Measurements from ENCODE around the gene TET2. TPM values are rescaled to one million over a fixed set of nuclear protein-coding genes. Genes with fewer than 3 reads are reported as not detected.

The TET2 gene
- total RNA-seq, 1 experiment from 2014 or later = 7.0 TPM

- BruUV-seq (replicated peaks) = no TSS peak
- no peak for DNase-seq (ENCODE audit: low read depth, low spot score)
- CTCF ChIA-PET = no interaction called here
- H3K4me1 ChIP-seq (ENCODE audit: control insufficient read depth, insufficient read depth, low read length) = no peaks in the 10 kb centered on the region
- no peak overlapping the region for H3K4me3 ChIP-seq (ENCODE audit: low read depth in 2 of 2, low read length in 2 of 2)
- no peak for ATAC-seq
- in situ Hi-C loops (cut with HindIII; ENCODE audit: low pct_unique_long_range_greater_than_20kb, low sequenced_read_pairs) = no loop called here
- no peaks in the 10 kb centered on the region for H3K36me3 ChIP-seq (ENCODE audit: control insufficient read depth, insufficient read depth, low read length)
- POLR2A ChIA-PET = no interaction called here
- TF ChIP-seq SIN3A (IDR thresholded peaks at IDR 0.05; ENCODE audit: borderline replicate concordance, insufficient read depth, low read depth, low read length) = no peak
- TF ChIP-seq POLR2AphosphoS5 (IDR thresholded peaks at IDR 0.05; ENCODE audit: low read depth, low read length) = no peak
- TF ChIP-seq, protein P1, sequence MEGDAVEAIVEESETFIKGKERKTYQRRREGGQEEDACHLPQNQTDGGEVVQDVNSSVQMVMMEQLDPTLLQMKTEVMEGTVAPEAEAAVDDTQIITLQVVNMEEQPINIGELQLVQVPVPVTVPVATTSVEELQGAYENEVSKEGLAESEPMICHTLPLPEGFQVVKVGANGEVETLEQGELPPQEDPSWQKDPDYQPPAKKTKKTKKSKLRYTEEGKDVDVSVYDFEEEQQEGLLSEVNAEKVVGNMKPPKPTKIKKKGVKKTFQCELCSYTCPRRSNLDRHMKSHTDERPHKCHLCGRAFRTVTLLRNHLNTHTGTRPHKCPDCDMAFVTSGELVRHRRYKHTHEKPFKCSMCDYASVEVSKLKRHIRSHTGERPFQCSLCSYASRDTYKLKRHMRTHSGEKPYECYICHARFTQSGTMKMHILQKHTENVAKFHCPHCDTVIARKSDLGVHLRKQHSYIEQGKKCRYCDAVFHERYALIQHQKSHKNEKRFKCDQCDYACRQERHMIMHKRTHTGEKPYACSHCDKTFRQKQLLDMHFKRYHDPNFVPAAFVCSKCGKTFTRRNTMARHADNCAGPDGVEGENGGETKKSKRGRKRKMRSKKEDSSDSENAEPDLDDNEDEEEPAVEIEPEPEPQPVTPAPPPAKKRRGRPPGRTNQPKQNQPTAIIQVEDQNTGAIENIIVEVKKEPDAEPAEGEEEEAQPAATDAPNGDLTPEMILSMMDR (IDR thresholded peaks at IDR 0.05) = no peak
- TF ChIP-seq, protein P2, sequence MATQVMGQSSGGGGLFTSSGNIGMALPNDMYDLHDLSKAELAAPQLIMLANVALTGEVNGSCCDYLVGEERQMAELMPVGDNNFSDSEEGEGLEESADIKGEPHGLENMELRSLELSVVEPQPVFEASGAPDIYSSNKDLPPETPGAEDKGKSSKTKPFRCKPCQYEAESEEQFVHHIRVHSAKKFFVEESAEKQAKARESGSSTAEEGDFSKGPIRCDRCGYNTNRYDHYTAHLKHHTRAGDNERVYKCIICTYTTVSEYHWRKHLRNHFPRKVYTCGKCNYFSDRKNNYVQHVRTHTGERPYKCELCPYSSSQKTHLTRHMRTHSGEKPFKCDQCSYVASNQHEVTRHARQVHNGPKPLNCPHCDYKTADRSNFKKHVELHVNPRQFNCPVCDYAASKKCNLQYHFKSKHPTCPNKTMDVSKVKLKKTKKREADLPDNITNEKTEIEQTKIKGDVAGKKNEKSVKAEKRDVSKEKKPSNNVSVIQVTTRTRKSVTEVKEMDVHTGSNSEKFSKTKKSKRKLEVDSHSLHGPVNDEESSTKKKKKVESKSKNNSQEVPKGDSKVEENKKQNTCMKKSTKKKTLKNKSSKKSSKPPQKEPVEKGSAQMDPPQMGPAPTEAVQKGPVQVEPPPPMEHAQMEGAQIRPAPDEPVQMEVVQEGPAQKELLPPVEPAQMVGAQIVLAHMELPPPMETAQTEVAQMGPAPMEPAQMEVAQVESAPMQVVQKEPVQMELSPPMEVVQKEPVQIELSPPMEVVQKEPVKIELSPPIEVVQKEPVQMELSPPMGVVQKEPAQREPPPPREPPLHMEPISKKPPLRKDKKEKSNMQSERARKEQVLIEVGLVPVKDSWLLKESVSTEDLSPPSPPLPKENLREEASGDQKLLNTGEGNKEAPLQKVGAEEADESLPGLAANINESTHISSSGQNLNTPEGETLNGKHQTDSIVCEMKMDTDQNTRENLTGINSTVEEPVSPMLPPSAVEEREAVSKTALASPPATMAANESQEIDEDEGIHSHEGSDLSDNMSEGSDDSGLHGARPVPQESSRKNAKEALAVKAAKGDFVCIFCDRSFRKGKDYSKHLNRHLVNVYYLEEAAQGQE (IDR thresholded peaks at IDR 0.05; ENCODE audit: insufficient read depth in 1 of 2, low read depth in 2 of 2, low read length in 1 of 2) = no peak
- TF ChIP-seq TCF7L2 (IDR thresholded peaks at IDR 0.05; ENCODE audit: low read depth, low read length) = no peak
- no peak overlapping the region for H3K27ac ChIP-seq (ENCODE audit: low read length)
- no peaks in the 10 kb centered on the region for H3K27me3 ChIP-seq (ENCODE audit: control insufficient read depth, insufficient read depth, low read length)
- no peaks in the 10 kb centered on the region for H3K9me3 ChIP-seq (ENCODE audit: control insufficient read depth, insufficient read depth, low read depth, low read length)
- intact Hi-C loops (cut with micrococcal nuclease; ENCODE audit: unreplicated experiment) = no loop called here
Observed at GRCh38 chr4:105329081-105329480, 182.4 kb downstream of the TET2 start.

Data from Panc1 (cell line).